Endothelial cell of coronary artery (primary cell): Measurements from ENCODE around the gene G3BP2. TPM values are rescaled to one million over a fixed set of nuclear protein-coding genes. Genes with fewer than 3 reads are reported as not detected.

Experiments
- total RNA-seq: library from RNA; depleted of rRNA; stranded (reverse); fragments of >200 nt; gene quantifications from 2 replicates; pipeline ENCODE4 v1.2.3, GENCODE V29; 2014

Gene G3BP2
- 174 and 182 TPM in 2 replicates for total RNA-seq

DNA sequence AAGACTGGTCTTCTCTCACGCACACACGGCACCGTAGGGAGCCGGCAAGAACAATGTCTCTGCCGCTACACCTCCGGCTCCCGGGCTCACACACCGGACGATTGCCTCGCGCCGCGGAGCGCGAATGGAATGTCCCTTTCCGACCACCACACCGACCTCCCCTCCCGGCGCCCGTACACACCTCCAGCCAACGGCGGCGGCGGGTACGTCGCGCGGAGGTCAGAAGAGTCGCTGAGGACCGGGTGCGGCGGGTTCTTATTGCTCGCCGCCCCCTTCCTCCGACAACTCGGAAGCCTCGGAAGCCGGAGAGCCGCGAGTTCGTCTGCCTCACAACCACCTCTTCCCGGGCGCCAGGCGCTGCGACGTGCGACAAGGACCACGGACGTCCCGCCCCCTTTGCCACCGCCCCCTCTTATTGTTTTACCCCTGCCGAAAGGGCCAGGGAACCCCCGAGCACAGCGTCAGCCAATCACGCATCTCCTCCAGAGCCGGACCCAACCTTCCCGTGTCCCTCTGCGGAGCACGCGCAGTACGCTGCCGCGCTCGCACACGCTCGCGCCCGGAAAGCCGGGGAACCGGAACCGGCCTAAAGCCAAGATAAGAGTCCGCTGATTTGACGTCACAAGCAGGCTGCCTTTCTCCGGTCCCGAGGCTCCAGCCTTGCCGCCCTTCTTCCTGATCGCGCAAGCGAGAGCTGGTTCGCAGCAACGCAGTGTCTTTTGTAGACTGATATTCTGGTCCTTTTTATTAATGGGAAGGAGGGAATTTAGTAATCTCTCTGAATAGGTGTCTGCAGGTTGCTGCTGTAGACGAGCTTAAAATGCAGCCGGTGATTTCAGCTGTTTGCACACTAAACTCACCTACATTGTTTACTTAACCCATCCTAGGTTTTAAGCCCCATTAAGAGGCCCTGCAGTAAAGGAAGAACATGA lies at the start of gene G3BP2:
TSS of gene G3BP2 (minus strand) at position 385 of the 932 bp plus-strand sequence. CDS start 11,386 bp downstream, outside the sequence.

DNA sequence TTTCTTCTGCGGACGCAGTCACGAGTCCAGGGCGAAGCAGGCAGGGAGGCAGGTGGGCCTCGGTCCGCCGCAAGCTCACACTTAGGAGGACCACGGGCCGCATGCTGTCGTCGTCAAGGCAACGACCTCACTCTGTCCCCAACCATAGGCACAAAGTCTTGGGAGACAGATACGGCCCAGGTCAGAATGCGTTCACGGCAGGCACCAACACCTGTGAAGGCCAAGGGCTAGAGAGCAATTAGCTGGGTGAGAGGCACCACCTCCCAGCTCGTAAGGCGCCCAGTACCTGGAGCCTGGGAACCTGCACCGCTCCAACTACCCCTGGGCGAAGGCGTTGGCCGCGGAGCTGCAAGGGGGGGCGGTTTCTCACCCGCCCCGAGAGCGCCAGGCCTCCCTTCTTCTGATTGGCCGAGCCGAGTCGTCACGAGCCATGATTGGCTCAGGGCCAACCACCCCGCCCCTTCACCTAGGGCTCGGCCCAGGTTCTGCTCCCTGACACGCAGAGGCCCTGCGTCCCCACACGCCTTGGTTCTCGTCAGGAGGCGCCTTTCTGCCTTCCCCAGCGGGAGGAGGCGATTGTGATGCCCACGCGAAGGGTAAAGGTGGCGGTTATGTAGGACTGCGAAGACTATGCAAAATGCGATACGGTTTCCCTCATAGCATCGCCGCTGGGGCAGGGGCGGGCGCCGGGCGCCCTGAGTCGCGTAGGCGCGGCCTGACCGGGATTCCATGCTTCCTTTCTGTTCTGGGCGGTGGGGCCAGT lies 42.9 kb downstream of the G3BP2 start, which contains the start of gene CDKL2:
TSS of gene CDKL2 (minus strand) at position 355 of the 763 bp plus-strand sequence. CDS start 4,540 bp downstream, outside the sequence.

Other genes with a start within 250 kb of the G3BP2 start
- gene RCHY1, start 159.0 kb downstream of the G3BP2 start, total RNA-seq, result 33.9 and 45.5 TPM in 2 replicates
- gene THAP6, start 158.9 kb downstream of the G3BP2 start, total RNA-seq, result 3.5 and 7.8 TPM in 2 replicates
- not detected in 2 replicates for gene ODAPH, start 117.3 kb downstream of the G3BP2 start, total RNA-seq
- under 0.01 and 0.09 TPM in 2 replicates for gene CDKL2, start 42.9 kb downstream of the G3BP2 start, total RNA-seq
- 67.3 and 85.4 TPM in 2 replicates for gene USO1, start 51.2 kb upstream of the G3BP2 start, total RNA-seq
- gene PPEF2, start 229.0 kb upstream of the G3BP2 start, total RNA-seq, result not detected in 2 replicates